HEK293T (cell line): ENCODE data around the gene ZNRF3.

Experiments used
- ARNT ChIP-seq: fragments of 450-650 bp; IDR thresholded peaks from 2 replicates; pipeline ENCODE4 v1.6.1; 2017; ENCODE audit warnings: mild to moderate bottlenecking
- BHLHE40 ChIP-seq: fragments of 450-650 bp; IDR thresholded peaks from 2 replicates; pipeline ENCODE4 v1.6.1; 2016; ENCODE audit warnings: mild to moderate bottlenecking, moderate library complexity, borderline replicate concordance
- FOXA1 ChIP-seq: fragments of 450-650 bp; IDR thresholded peaks from 2 replicates; pipeline ENCODE4 v1.6.1; 2016; ENCODE audit warnings: mild to moderate bottlenecking
- SP1 ChIP-seq: fragments of 450-650 bp; IDR thresholded peaks from 2 replicates; pipeline ENCODE4 v1.6.1; 2017
- SUZ12 ChIP-seq: fragments of 450-650 bp; IDR thresholded peaks from 2 replicates; pipeline ENCODE4 v1.6.1; 2016; ENCODE audit warnings: mild to moderate bottlenecking

- TF ChIP-seq FOXA1 (no peak), BHLHE40 (no peak), ARNT (no peak), SP1 (no peak), SUZ12 (no peak)
These were observed 27.3 kb upstream of the ZNRF3 start for GRCh38 chr22:28856095-28856455.
